CD1c-positive myeloid dendritic cell (primary cell): ENCODE results near the gene KCNQ1.

ENCODE experiments used
- DNase-seq: peaks from one replicate; pipeline ENCODE4 v3.0.0-alpha.2; 2016; ENCODE audit errors: extremely low spot score

KCNQ1 gene

GRCh38 chr11:2577991-2578928 lies 133.5 kb downstream of the KCNQ1 start:
- no peak for DNase-seq

GRCh38 chr11:2578929-2579270 lies 134.1 kb downstream of the KCNQ1 start:
- DNase-seq, result no peak

GRCh38 chr11:2579315-2580060 lies 134.7 kb downstream of the KCNQ1 start:
- no peak for DNase-seq

- no peak for DNase-seq
Observed at GRCh38 chr11:2580061-2580421, 135.2 kb downstream of the KCNQ1 start.

GRCh38 chr11:2580571-2581001 lies 135.8 kb downstream of the KCNQ1 start:
- DNase-seq, result no peak

GRCh38 chr11:2581151-2581930 lies 136.5 kb downstream of the KCNQ1 start:
- DNase-seq, result no peak

- no peak for DNase-seq
Observed at GRCh38 chr11:2581931-2582350, 137.1 kb downstream of the KCNQ1 start.

GRCh38 chr11:2582351-2582945 lies 137.6 kb downstream of the KCNQ1 start:
- DNase-seq, result no peak

GRCh38 chr11:2582946-2583604 lies 138.3 kb downstream of the KCNQ1 start:
- no peak for DNase-seq

- DNase-seq, result no peak
Observed at GRCh38 chr11:2583605-2583958, 138.8 kb downstream of the KCNQ1 start.

- DNase-seq, result no peak
Observed at GRCh38 chr11:2584434-2584811, 139.6 kb downstream of the KCNQ1 start.

- DNase-seq, result no peak
Observed at GRCh38 chr11:2584812-2585565, 140.2 kb downstream of the KCNQ1 start.

GRCh38 chr11:2585566-2586086 lies 140.8 kb downstream of the KCNQ1 start:
- no peak for DNase-seq

GRCh38 chr11:2586087-2586792 lies 141.4 kb downstream of the KCNQ1 start:
- no peak for DNase-seq

- DNase-seq, result no peak
Observed at GRCh38 chr11:2586793-2587131, 142.0 kb downstream of the KCNQ1 start.

- no peak for DNase-seq
Observed at GRCh38 chr11:2587132-2587930, 142.5 kb downstream of the KCNQ1 start.

GRCh38 chr11:2587976-2588748 lies 143.4 kb downstream of the KCNQ1 start:
- no peak for DNase-seq

- DNase-seq, result no peak
Observed at GRCh38 chr11:2588809-2589537, 144.2 kb downstream of the KCNQ1 start.
